ENCODE data around the gene KRTAP27-1.

KRTAP27-1 gene

GRCh38 chr21:30354308-30355005, 17.0 kb upstream of the KRTAP27-1 start:
- Histone ChIP-seq H3K27me3 (ENCODE audit: insufficient read depth, poor library complexity, severe bottlenecking) (peaks cover 8% of the 10 kb centered on the region), H3K4me3 (ENCODE audit: severe bottlenecking) (no peak overlapping the region), H3K36me3 (ENCODE audit: low read depth) (no peaks in the 10 kb centered on the region), H3K9me3 (ENCODE audit: severe bottlenecking) (no peaks in the 10 kb centered on the region), H3K27ac (ENCODE audit: poor library complexity, severe bottlenecking) (no peak overlapping the region), H3K4me1 (ENCODE audit: insufficient read depth, poor library complexity, severe bottlenecking) (no peaks in the 10 kb centered on the region)
- no peak for TF ChIP-seq CTCF (IDR thresholded peaks at IDR 0.05; ENCODE audit: poor library complexity, severe bottlenecking)
- ATAC-seq (ENCODE audit: low read depth) (no peak), DNase-seq (ENCODE audit: low spot score) (no peak)

GRCh38 chr21:30351534-30351933, 14.0 kb upstream of the KRTAP27-1 start:
- DNase-seq (ENCODE audit: low spot score): no peak
- Histone ChIP-seq H3K27me3 (ENCODE audit: insufficient read depth, poor library complexity, severe bottlenecking) (peaks cover 5% of the 10 kb centered on the region), H3K36me3 (ENCODE audit: low read depth) (no peaks in the 10 kb centered on the region), H3K4me1 (ENCODE audit: insufficient read depth, poor library complexity, severe bottlenecking) (no peaks in the 10 kb centered on the region), H3K27ac (ENCODE audit: poor library complexity, severe bottlenecking) (no peak overlapping the region), H3K4me3 (ENCODE audit: severe bottlenecking) (no peak overlapping the region), H3K9me3 (ENCODE audit: severe bottlenecking) (no peaks in the 10 kb centered on the region)
- TF ChIP-seq CTCF (IDR thresholded peaks at IDR 0.05; ENCODE audit: poor library complexity, severe bottlenecking): no peak
- no peak for ATAC-seq (ENCODE audit: low read depth)

DNA sequence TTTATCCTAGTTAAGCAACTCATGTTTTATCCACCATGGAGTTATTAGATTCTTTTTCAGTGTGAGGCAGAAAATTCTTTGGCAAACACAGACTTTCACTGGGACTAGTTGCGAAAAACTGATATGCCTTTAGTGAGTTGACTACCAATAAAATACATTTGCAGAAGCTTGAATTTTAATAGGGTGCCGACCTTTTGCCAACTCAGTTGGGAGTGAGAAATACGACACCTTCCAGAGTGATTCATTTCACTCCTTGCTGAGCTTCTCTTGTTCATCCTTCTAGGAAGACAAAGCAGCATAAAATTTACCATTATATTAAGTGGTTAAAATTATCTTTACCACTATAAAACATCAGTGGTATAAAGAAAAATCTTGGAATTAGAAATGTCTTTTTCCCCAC, 12.1 kb upstream of the KRTAP27-1 start:
- H3K27ac ChIP-seq (ENCODE audit: poor library complexity, severe bottlenecking): no peak overlapping the region
- ATAC-seq (ENCODE audit: low read depth) (peak; percentile 52; the same call in 2 of the 3 replicates), DNase-seq (ENCODE audit: low spot score) (no peak)
- no peak for TF ChIP-seq CTCF (IDR thresholded peaks at IDR 0.05; ENCODE audit: poor library complexity, severe bottlenecking)
- no peaks in the 10 kb centered on the region for H3K9me3 ChIP-seq (ENCODE audit: severe bottlenecking)
- H3K27me3 ChIP-seq (ENCODE audit: insufficient read depth, poor library complexity, severe bottlenecking): no peaks in the 10 kb centered on the region
- H3K4me1 ChIP-seq (ENCODE audit: insufficient read depth, poor library complexity, severe bottlenecking): no peaks in the 10 kb centered on the region
- H3K36me3 ChIP-seq (ENCODE audit: low read depth): no peaks in the 10 kb centered on the region
- H3K4me3 ChIP-seq (ENCODE audit: severe bottlenecking): no peak overlapping the region

- TF ChIP-seq CTCF (IDR thresholded peaks at IDR 0.05; ENCODE audit: poor library complexity, severe bottlenecking): no peak
- H3K36me3 ChIP-seq (ENCODE audit: low read depth): no peaks in the 10 kb centered on the region
- no peaks in the 10 kb centered on the region for H3K4me1 ChIP-seq (ENCODE audit: insufficient read depth, poor library complexity, severe bottlenecking)
- H3K4me3 ChIP-seq (ENCODE audit: severe bottlenecking): no peak within 1 kb of the TSS
- no peaks in the 10 kb centered on the region for H3K27me3 ChIP-seq (ENCODE audit: insufficient read depth, poor library complexity, severe bottlenecking)
- no peak within 1 kb of the TSS for H3K27ac ChIP-seq (ENCODE audit: poor library complexity, severe bottlenecking)
- DNase-seq (ENCODE audit: low spot score) (no peak), ATAC-seq (ENCODE audit: low read depth) (no peak)
- H3K9me3 ChIP-seq (ENCODE audit: severe bottlenecking): no peaks in the 10 kb centered on the region
Measured at GRCh38 chr21:30348506-30348905, 11.0 kb upstream of the KRTAP27-1 start, which contains the start of gene KRTAP23-1. KRTAP23-1 (minus strand) TSS chr21:30348606; CDS start chr21:30348606, 0 bp downstream.

DNA sequence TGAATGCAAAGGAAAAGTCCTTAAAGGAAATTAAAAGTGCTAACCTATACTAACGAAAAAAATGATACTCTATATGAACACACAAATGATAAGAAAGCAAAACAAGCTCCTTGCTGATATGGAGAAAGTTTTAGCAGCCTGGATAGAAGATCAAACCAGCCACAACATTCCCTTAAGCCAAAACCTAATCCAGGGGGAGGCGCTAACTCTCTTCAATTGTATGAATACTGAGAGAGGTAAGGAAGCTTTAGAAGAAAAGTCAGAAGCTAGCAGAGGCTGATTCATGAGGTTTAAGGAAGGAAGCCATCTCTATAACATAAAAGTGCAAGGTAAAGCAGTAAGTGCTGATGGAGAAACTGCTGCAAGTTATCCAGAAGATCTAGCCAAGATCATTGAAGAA, 7.5 kb upstream of the KRTAP27-1 start:
- DNase-seq (ENCODE audit: low spot score): no peak
- Histone ChIP-seq H3K4me1 (ENCODE audit: insufficient read depth, poor library complexity, severe bottlenecking) (no peaks in the 10 kb centered on the region), H3K36me3 (ENCODE audit: low read depth) (no peaks in the 10 kb centered on the region), H3K9me3 (ENCODE audit: severe bottlenecking) (no peaks in the 10 kb centered on the region), H3K27me3 (ENCODE audit: insufficient read depth, poor library complexity, severe bottlenecking) (no peaks in the 10 kb centered on the region), H3K27ac (ENCODE audit: poor library complexity, severe bottlenecking) (no peak overlapping the region), H3K4me3 (ENCODE audit: severe bottlenecking) (no peak overlapping the region)
- ATAC-seq (ENCODE audit: low read depth): no peak
- no peak for TF ChIP-seq CTCF (IDR thresholded peaks at IDR 0.05; ENCODE audit: poor library complexity, severe bottlenecking)

All from RWPE2 (cell line).